Measurements from ENCODE around the gene PPP2R1B. TPM values are rescaled to one million over a fixed set of nuclear protein-coding genes. Genes with fewer than 3 reads are reported as not detected.

The PPP2R1B gene
- total RNA-seq, 1 experiment from 2014 or later = 105 TPM

GRCh38 chr11:111798279-111798678 is 32.1 kb upstream of the PPP2R1B start:
- Histone ChIP-seq H3K4me2 (ENCODE audit: insufficient read depth, insufficient read length, low read length) (no peak overlapping the region), H3K9ac (ENCODE audit: extremely low read depth, insufficient read length, low read length) (no peak overlapping the region), H2AK5ac (ENCODE audit: insufficient read length, low read length) (no peak overlapping the region), H3K23me2 (ENCODE audit: insufficient read length, low read depth, low read length, poor library complexity, severe bottlenecking) (no peaks in the 10 kb centered on the region), H2BK5ac (ENCODE audit: insufficient read length, low read length) (no peak overlapping the region), H3K4me1 (ENCODE audit: insufficient read depth, low read length) (no peaks in the 10 kb centered on the region), H4K5ac (ENCODE audit: insufficient read length, low read depth, low read length) (no peak overlapping the region), H2BK20ac (ENCODE audit: low read depth, low read length, poor library complexity, severe bottlenecking) (no peak overlapping the region), H3K18ac (ENCODE audit: insufficient read length, low read depth, low read length) (no peak overlapping the region), H4K91ac (ENCODE audit: insufficient read length, low read depth, low read length) (no peak overlapping the region), H2BK15ac (ENCODE audit: low read depth, low read length) (no peak overlapping the region), H4K20me1 (ENCODE audit: control insufficient read depth, insufficient read depth, insufficient read length) (no peaks in the 10 kb centered on the region), H3K56ac (ENCODE audit: insufficient read length, low read depth, low read length) (no peak overlapping the region), H2AFZ (ENCODE audit: low read length) (no peak overlapping the region), H3K14ac (ENCODE audit: insufficient read depth, low read length) (no peak overlapping the region), H2BK120ac (ENCODE audit: low read depth, low read length, poor library complexity, severe bottlenecking) (no peak overlapping the region), H4K8ac (replicated peaks; ENCODE audit: insufficient read length, low read depth, low read length) (no peak overlapping the region), H3K9me3 (ENCODE audit: control insufficient read depth, low read depth, low read length) (no peaks in the 10 kb centered on the region), H3K27ac (ENCODE audit: insufficient read length, low read depth, low read length) (no peak overlapping the region), H3K79me1 (ENCODE audit: insufficient read depth, low read depth, low read length, poor library complexity, severe bottlenecking) (no peaks in the 10 kb centered on the region), H3T11ph (ENCODE audit: low read length) (no peak overlapping the region), H3K4ac (ENCODE audit: low read depth, low read length) (no peak overlapping the region), H2BK12ac (ENCODE audit: insufficient read length, low read depth, low read length) (no peak overlapping the region), H3K27me3 (ENCODE audit: insufficient read depth, low read length) (no peaks in the 10 kb centered on the region), H3K79me2 (ENCODE audit: insufficient read depth, low read length) (no peaks in the 10 kb centered on the region), H3K23ac (ENCODE audit: insufficient read length, low read depth, low read length) (no peak overlapping the region)
- no peaks in the 10 kb centered on the region for H3K9me3 Mint-ChIP-seq
- H3K4me1 Mint-ChIP-seq = peaks cover 0 to 8% of the 10 kb centered on the region in 2 experiments; a peak in 1 of 4 replicates
- H3K27ac Mint-ChIP-seq = no peak overlapping the region
- H3K36me3 Mint-ChIP-seq (ENCODE audit: insufficient read depth in 1 of 3, low read depth in 3 of 3) = no peaks in the 10 kb centered on the region; a peak in 1 of 7 replicates
- H3K27me3 Mint-ChIP-seq (ENCODE audit: low read depth) = no peaks in the 10 kb centered on the region
- TF ChIP-seq, protein P1, sequence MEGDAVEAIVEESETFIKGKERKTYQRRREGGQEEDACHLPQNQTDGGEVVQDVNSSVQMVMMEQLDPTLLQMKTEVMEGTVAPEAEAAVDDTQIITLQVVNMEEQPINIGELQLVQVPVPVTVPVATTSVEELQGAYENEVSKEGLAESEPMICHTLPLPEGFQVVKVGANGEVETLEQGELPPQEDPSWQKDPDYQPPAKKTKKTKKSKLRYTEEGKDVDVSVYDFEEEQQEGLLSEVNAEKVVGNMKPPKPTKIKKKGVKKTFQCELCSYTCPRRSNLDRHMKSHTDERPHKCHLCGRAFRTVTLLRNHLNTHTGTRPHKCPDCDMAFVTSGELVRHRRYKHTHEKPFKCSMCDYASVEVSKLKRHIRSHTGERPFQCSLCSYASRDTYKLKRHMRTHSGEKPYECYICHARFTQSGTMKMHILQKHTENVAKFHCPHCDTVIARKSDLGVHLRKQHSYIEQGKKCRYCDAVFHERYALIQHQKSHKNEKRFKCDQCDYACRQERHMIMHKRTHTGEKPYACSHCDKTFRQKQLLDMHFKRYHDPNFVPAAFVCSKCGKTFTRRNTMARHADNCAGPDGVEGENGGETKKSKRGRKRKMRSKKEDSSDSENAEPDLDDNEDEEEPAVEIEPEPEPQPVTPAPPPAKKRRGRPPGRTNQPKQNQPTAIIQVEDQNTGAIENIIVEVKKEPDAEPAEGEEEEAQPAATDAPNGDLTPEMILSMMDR (conservative IDR thresholded peaks at IDR 0.05) = no peak
- DNase-seq = no peak
- H3K4me3 Mint-ChIP-seq = no peak overlapping the region
- WGBS (ENCODE audit: extremely low coverage, insufficient read length, low lambda C conversion rate) = no CpG with 5 or more reads among the region's 1 CpG
